Stimulated activated CD4-positive, alpha-beta T cell treated with anti-CD3 and anti-CD28 coated beads, Interleukin-4, amount 100 ng/mL, for 1 hour (primary cell): Measurements from ENCODE around the gene RMRP.

Experiments
- DNase-seq: peaks from one replicate; pipeline ENCODE4 v3.0.0-alpha.2; 2020

RMRP gene

DNA sequence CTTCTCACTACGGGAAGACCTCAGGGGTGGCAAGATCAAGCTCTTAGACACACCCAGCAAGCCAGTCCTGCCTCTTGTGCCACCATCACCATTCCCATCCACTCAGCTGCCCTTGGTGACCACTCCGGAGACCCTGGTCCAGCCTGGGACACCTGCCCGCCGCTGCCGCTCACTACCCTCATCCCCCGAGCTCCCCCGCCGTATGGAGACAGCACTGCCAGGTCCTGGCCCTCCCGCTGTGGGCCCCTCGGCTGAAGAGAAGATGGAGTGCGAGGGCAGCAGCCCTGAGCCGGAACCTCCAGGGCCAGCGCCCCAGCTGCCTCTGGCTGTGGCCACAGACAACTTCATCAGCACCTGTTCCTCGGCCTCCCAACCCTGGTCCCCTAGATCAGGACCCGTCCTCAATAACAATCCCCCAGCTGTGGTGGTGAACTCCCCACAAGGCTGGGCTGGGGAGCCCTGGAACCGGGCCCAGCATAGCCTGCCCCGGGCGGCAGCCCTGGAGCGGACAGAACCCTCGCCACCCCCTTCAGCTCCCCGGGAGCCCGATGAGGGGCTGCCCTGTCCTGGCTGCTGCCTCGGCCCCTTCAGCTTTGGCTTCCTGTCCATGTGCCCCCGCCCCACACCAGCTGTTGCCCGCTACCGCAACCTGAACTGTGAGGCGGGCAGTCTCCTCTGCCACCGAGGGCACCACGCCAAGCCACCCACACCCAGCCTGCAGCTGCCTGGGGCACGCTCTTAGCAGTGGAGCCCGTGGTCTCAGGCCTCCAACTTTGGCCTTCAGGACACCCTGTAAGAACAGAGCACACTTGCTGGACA, 48.6 kb downstream of the RMRP start:
- no peak for DNase-seq

DNA sequence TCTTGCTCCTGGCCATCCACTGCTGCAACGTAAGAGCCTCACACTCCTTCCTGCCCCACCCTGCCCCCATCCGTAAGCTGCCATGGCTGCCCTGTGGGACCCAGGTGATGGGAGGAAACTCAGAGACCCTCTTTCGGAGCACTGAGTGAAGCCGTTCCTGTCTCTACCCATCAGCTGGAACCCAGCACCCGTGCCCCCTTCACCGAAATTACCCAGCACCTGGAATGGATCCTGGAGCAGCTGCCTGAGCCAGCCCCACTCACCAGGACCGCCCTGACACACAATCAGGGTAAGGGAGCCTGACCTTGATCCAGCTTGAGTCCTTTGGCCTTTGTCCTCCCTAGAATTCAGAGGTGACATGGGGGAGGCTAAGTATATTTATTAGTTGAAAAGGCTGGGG, 49.6 kb downstream of the RMRP start:
- no peak for DNase-seq
